HG03108 (cell line): ENCODE data around the gene UGT1A9.

Experiments used
- ATAC-seq: cut with Tn5 transposase; IDR thresholded peaks from one replicate; pipeline ENCODE4 v1.9.1; 2021; ENCODE audit warnings: moderate library complexity; ENCODE audit not compliant: unreplicated experiment

Gene UGT1A9

DNA sequence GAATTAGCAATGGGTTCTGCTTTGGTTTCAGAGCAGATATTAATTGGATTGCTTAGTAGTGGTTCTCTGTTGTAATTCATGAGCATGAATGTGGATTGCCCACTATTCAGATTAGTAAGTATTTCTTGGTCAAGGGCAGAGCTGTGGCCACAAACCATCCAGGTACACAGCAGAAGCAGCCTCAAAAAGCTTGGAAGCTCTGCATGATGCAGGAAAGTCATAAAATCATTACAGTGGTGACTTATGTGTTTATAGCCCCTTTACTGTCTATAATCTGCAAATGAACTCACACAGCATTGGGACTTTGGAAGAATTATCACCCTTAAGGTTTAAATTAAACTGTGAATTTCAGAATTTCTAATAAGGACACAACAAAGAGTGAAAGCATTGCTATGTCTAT is 86.4 kb downstream of the UGT1A9 start:
- ATAC-seq = no peak

DNA sequence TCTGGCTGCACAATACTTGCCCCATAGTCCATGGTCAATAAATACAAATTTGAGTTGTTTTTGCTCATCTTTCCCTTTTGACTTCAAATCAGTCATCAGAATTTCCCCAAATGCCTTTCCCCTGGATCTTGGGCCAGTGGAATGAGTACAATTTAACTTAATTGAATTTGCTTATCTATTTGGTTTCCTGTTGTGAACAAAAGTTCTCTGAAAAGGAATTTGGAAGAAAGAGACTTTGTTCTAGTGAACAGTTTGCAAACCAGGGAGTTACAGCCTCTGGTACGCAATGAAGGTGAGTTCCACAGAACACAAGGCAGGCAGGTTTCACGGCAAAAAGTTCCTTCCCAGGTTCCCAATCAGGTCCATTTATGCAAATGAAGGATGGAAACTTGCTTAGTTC is 87.2 kb downstream of the UGT1A9 start:
- ATAC-seq = no peak

DNA sequence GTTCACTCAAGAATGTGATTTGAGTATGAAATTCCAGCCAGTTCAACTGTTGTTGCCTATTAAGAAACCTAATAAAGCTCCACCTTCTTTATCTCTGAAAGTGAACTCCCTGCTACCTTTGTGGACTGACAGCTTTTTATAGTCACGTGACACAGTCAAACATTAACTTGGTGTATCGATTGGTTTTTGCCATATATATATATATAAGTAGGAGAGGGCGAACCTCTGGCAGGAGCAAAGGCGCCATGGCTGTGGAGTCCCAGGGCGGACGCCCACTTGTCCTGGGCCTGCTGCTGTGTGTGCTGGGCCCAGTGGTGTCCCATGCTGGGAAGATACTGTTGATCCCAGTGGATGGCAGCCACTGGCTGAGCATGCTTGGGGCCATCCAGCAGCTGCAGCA is 88.3 kb downstream of the UGT1A9 start, which contains the start of gene UGT1A1:
Gene UGT1A1 (plus strand): TSS at position 228 of the 400 bp plus-strand sequence. CDS start 18 bp downstream, at position 246.
- ATAC-seq = no peak

- no peak for ATAC-seq
Observed at GRCh38 chr2:233761040-233761769, 89.5 kb downstream of the UGT1A9 start.

DNA sequence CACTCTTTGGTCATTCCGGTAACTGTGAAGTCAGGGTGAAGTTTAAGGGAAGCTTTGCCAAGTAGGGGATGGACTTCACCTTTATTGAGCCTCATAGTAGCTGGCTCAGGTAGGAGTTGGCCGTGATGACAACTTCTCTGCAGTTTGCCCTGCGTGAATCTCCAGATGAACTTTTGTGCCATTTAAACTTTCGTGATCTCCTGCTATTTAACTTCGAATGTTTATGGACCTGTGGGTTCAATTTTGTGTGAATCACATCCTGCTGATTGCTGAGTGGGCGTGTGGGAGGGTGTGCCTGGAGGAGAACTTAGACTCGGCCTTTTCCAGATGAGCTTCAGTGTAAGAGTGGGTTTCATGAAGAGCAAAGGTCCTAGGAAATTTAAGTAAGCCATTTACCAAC is 92.6 kb downstream of the UGT1A9 start:
- no peak for ATAC-seq

- no peak for ATAC-seq
Observed at GRCh38 chr2:233764761-233765160, 93.1 kb downstream of the UGT1A9 start.

- no peak for ATAC-seq
Observed at GRCh38 chr2:233766416-233766815, 94.7 kb downstream of the UGT1A9 start.

- ATAC-seq = no peak
Observed at GRCh38 chr2:233768076-233768475, 96.4 kb downstream of the UGT1A9 start.

- ATAC-seq = no peak
Observed at GRCh38 chr2:233769260-233769659, 97.6 kb downstream of the UGT1A9 start.

GRCh38 chr2:233772153-233772552 is 100.5 kb downstream of the UGT1A9 start:
- no peak for ATAC-seq

DNA sequence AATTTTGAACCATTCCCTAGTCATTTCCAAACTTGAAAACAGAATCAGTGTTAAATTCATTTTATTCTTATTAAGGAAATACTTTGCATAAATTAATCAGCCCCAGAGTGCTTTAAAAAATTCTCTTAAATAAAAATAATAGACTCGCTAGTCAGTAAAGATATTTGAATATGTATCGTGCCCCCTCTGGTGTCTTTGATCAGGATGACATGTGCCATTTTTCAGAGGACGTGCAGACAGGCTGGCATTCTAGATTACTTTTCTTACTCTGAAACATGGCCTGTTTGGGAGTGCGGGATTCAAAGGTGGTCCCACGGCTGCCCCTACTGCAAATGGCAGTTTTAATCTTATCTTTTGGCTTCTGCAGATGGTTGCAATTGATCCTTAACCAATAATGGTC is 100.9 kb downstream of the UGT1A9 start:
- no peak for ATAC-seq

GRCh38 chr2:233773854-233774253 is 102.2 kb downstream of the UGT1A9 start:
- ATAC-seq = no peak

- no peak for ATAC-seq
Observed at GRCh38 chr2:233775414-233775813, 103.7 kb downstream of the UGT1A9 start.

DNA sequence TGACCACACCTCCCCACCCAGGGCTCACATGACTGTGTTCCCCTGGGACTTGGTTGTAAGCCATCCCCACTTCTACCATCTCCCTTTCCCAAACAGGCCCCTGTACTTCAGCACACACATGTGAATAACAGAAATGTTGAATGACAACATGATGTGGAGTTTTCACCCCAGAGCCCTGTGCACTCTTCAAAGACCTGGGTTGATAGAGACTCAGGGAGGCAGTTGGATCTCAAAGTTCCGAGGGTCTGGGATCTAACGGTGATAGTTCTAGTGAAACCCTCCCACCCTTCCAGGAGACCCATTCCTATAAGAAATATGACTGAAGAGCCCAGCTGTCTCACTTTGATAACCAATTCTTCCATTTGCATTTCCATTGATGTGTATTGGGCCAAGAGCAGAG is 106.3 kb downstream of the UGT1A9 start, which contains the start of gene MROH2A:
Gene MROH2A (plus strand): TSS at position 301 of the 400 bp plus-strand sequence. CDS start 1,029 bp downstream, outside the sequence.
- no peak for ATAC-seq

DNA sequence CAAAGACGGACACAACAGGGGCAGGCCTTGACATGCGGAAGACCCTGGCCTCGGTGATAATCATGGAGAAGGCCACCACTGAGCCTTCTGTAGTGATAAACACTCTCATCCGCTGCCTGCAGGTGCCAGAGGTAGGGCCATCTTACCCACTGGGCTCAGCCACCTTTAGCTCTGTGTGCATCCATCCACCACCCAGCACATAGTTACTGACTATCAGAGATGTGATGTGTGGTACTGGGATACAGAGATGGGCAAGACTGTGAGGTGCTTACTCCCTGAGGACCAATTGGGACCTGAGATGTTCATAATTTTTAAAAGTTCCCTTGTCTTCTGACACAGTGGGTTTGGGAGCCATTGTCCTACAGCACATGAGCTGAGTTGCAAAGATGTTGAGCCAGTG is 108.0 kb downstream of the UGT1A9 start:
- no peak for ATAC-seq

DNA sequence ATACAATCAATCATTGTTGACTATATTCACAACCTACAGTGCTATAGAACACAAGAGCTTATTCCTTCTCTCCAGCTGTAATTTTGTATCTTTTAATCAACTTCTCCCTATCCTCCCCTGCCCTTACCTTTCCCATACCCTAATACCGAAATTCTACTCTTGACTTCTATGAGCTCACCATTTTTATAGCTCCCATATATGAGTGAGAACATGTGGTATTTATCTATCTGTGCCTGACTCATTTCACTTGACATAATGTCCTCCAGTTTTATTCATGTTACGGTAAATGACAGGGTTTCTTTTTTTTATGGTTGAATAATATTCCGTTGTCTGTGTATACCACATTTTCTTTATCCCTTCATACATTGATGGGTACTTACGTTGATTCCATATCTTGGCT is 109.1 kb downstream of the UGT1A9 start:
- no peak for ATAC-seq

DNA sequence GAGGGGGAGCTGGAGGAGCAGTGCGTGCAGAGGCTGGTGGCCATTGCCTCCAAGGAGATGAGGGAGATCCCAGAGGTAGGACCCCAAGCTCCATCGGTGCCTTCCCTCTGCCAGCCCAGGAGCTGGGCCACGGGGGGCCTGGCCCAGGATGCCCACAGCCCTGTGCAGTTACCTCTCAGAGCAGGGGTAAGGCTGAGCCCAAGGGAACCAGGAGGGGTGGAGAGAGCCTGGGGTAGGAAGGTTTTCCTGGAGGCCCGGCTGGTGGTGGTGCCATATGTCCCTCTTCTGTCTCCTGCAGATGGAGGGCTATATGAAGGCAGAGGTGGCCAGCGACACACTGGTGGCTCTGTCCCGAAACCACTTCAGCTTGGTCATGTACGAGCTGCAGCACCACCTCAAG is 117.9 kb downstream of the UGT1A9 start:
- no peak for ATAC-seq

DNA sequence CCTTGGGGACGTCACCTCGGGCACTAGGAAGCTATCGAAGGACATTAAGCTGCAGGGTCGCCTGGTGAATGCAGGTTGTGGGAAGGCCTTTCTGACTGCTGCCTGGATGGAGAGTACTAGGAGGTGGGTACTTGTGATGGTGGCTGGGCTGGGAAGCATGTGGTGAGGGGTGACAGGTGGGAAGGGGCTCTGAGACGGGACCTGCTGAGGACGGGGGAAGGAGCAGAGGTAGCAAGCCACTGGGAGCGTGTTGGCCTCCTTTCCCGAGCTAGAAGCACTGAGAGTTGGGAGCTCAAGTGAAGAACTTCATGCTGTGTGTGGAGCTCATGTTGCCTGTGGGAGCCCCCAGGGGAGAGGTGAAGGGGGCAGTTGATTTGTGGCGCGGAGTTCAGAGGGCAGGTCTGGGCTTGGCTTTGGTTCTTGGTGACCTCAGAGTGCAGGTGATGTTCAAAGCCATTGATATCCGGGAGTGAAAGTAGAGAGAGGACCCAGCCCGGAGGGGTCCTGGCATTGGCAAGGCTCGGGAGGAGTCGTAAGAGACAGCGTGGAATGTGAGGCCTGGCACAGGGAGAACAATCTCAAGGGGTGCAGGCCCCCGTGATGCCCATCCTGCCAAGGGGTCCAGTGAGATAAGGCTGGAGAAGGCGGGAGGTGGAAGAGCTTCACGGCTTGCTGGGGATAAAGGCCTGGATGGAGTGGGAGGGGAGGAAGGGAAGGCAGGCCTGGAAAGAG is 119.6 kb downstream of the UGT1A9 start:
- ATAC-seq = no peak

- no peak for ATAC-seq
Observed at GRCh38 chr2:233791883-233792329, 120.2 kb downstream of the UGT1A9 start.

GRCh38 chr2:233792720-233793119 is 121.0 kb downstream of the UGT1A9 start:
- no peak for ATAC-seq

DNA sequence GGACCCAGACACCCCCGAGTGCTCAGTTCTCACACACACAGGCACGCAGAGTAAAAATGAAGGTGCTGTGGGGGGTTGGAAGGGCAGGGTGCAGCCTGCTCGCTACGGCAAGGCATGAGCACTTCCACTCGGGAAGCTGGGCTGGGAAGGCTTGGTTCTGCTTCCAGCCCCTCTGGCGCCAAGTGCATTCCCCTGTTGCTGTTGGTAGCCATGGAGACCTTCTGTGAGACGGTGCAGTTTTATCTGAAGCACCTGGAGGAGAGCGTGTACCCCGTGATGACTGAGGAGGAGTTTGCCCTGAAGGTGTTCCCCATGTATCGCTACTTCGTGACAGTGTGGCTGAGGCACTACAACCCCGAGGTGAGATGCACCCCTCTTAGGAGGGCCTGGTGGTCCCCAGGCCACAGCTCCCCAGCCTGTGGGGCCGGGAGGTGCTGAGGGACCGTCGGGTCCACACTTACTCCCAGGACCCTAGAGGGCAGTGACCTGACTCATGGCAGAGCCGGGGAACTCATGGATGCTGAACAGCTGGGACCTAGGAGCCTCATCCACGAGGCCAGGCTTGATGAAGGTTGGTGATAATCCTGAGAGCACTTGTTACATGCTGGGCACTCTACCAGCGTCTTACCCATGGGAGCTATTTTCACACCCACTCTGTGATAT is 121.9 kb downstream of the UGT1A9 start:
- no peak for ATAC-seq
